Cardiac fibroblast (primary cell): Measurements from ENCODE around the gene TRMO.

Source experiments
- DNase-seq, 2 donors: peaks; one replicate each; pipeline versions ENCODE4 v3.0.0 to v3.0.0-alpha.2; 2010; ENCODE audit warnings: low read depth in 2 of 2
- H3K4me3 ChIP-seq, 2 donors: replicated peaks in 1 of 2; 1 replicate in 1 of 2; 2 replicates in 1 of 2; pipeline ENCODE4 v1.5.1; 2011; ENCODE audit warnings: low read depth in 2 of 2, low read length in 2 of 2, mild to moderate bottlenecking in 2 of 2, moderate library complexity in 1 of 2
- TF ChIP-seq, protein P1 (sequence below): IDR thresholded peaks from one replicate; pipeline ENCODE4 v1.5.1; 2011; ENCODE audit warnings: low read depth, mild to moderate bottlenecking, low read length, inconsistent platforms

The TRMO gene

DNA sequence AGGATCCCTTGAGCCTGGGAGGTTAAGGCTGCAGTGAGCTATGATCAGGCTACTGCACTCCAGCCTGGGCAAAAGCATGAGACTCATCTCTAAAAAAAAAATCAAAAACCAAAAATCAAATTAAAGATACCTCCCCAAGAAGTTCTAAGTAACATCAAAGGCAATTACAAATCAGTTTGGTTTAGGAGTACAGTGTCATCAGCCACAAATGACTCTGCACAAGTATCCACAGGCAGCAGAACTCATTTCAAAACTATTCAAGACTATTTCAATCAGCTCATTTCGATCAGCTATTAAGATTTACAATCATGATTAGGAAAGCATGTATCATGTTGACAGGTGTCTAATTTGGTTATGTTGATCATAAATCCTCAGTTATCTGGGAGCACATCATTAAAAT is 19.1 kb downstream of the TRMO start:
- no peak for DNase-seq
- TF ChIP-seq, protein P1, sequence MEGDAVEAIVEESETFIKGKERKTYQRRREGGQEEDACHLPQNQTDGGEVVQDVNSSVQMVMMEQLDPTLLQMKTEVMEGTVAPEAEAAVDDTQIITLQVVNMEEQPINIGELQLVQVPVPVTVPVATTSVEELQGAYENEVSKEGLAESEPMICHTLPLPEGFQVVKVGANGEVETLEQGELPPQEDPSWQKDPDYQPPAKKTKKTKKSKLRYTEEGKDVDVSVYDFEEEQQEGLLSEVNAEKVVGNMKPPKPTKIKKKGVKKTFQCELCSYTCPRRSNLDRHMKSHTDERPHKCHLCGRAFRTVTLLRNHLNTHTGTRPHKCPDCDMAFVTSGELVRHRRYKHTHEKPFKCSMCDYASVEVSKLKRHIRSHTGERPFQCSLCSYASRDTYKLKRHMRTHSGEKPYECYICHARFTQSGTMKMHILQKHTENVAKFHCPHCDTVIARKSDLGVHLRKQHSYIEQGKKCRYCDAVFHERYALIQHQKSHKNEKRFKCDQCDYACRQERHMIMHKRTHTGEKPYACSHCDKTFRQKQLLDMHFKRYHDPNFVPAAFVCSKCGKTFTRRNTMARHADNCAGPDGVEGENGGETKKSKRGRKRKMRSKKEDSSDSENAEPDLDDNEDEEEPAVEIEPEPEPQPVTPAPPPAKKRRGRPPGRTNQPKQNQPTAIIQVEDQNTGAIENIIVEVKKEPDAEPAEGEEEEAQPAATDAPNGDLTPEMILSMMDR = no peak
- no peak overlapping the region for H3K4me3 ChIP-seq

DNA sequence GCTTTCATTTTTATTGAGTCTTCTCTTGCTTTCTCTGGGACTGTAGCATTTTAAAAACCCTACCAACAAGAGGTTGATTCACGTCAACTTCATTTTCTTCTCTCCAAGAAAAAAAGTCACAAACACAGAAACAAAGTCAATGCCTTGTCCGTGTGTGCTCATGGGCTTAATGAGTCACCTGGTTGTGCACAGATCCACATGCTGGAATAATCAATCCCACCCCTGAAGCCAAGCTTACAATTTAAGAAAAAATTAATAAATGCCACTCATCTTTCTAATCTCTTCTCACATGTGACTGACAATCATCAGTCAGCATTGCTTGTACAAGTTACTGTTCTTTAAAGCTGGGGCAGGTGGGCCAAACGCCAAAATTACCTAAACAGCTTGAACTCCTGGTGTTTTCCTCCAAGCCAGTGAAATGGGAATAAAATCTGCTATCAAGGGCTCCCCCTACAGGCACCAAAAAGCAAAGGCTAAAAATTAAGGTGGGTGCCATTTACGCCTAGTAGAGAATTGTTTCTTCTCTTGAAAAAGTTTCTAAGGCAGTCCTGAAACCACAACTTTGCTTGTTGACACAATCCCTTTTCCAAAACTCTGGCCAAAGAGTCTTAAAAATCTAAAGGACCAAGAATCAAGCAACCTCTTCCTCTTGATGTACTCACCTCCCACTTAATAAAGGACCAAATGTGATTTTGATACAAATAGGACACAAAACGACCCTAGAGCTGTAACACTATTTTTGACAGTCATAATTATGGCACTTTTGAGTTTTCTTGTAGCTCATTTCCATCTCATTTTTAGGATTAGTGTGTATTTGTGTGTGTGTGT is 21.3 kb downstream of the TRMO start:
- TF ChIP-seq, protein P1 = peak; percentile 79
- H3K4me3 ChIP-seq = no peak overlapping the region
- peak; percentile 73 to 75 for DNase-seq

DNA sequence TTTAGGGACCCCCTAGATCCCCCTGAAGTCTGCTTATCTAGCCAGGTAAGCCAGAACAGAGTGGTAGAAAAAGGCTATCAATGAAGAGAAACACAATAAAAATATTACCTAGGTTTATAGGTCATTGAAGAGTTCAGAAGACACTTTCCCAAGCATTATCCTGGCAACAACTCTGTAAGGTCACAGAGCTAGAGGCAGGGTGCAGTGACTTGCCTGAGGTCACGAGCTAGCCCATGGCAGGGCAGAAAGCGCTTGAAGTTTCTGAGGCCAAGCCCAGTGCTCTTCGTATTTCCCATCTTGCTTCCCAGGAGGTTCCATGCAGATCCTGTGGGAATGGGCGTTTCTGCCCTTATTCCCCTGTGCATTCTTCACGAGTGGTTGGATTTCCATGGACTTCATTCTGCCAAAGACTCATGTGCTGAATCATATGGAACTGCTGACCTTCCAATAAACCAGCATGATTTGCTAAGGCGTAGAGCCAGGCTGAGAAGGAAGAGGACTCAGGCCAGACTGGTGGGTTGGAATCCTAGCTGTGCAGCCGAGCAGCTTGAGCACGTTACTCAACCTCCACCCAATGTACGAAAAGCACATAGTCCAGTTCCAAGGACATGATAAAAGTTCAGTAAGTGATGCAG is 22.1 kb downstream of the TRMO start:
- TF ChIP-seq, protein P1 = no peak
- no peak overlapping the region for H3K4me3 ChIP-seq
- peak; percentile 59 to 80 for DNase-seq

DNA sequence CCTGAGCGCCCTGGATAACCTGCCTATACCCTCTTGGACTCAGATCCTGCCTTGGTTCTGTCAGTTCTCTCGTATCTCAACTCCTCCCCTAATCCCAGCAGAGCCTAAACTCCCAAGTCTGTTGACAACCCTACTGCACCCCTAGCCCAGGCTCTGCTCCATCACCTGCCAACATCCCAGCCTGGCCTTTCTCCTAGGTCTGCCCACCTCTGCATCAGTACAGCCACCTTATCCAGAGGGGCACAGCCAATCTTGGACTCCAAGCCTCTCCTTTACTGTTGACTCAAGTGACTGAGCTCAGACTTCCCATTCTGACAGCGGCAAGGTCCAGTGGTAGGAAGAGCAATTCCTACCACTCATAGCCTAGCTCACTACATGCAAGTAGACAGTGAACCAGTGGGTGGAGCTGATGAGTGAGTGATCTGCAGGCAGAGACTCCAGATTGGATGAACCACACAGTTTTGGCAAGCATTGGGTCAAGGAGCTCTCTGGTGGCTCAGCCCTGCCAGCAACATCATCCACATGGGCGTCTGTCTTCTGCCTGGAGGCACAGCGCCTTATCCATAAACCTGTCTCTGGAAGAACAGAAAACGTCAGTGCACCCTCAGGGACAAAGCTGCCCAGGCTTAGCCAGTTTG is 26.5 kb downstream of the TRMO start:
- TF ChIP-seq, protein P1 = peak; percentile 19
- no peak overlapping the region for H3K4me3 ChIP-seq
- peak; percentile 16 to 29 for DNase-seq

DNA sequence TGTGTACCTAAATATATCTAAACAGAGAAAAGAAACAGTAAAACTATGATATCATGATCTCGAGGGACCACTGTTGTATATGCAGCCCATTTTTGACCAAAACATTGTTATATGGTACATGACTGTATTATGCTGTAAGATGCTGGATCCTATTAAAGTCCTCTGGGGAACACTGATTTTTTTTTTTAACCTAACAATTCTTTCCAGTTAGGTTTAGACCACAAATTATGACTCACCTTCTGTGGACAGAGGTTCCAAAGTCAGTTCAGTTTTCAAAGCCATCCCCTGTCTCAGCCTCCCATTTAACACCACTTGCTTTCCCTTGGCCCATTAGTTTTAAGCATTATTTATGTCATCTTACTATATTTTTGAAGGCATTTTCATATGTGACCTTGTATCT is 27.1 kb downstream of the TRMO start:
- TF ChIP-seq, protein P1 = no peak
- no peak overlapping the region for H3K4me3 ChIP-seq
- DNase-seq = no peak

DNA sequence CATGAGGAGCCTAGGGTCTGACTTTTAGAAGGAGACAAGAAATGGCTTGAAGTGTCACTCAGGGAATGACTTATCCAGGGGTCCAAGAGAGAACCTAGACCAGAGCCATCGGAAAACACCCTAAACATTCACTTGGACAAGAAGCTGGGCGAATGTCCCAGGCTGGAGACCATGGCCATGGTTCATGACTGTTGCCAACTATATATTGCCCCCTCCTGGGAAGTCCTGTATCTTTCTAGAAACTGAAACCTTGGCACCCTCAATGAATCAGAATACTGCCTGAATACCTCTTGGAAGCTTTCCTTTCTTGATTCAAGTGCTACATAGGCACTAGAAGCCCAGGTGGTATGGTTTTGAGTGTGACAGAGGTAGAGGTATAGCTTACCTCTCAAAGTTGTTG is 29.9 kb downstream of the TRMO start:
- no peak overlapping the region for H3K4me3 ChIP-seq
- DNase-seq = no peak
- TF ChIP-seq, protein P1 = no peak
